K562 (cell line): ENCODE data around the gene GABRR1. TPM values are rescaled to one million over a fixed set of nuclear protein-coding genes. Genes with fewer than 3 reads are reported as not detected.

ENCODE experiments used
- ATAC-seq: fragments of 200-7000 bp; cut with Tn5 transposase; 3 replicates; pipeline ENCODE4 v1.9.1; 2020; ENCODE audit warnings: moderate library complexity
- BruUV-seq: library from RNA; stranded (reverse); fragments of 400-500 nt; replicated peaks from 2 replicates; lab custom pipeline; 2021; lab: Mats Ljungman, UMichigan
- CTCF ChIA-PET: fragments of 300-600 bp; formaldehyde crosslinking; extraction: SDS; loops from one replicate; lab custom pipeline; 2021; ENCODE audit warnings: low intra/inter-chr PET ratio; lab: Yijun Ruan, JAX
- POLR2A ChIA-PET: fragments of 300-600, 350-650 bp; sonication (Branson Sonifier 250); formaldehyde crosslinking; extraction: SDS; loops from one replicate; lab custom pipeline; 2021; ENCODE audit warnings: antibody characterized with exemption, inconsistent platforms; lab: Yijun Ruan, JAX
- DNase-seq, 4 experiments: peaks; one replicate each; pipeline versions ENCODE4 v3.0.0 to v3.0.0-alpha.2; 2011 to 2018; ENCODE audit warnings: low spot score in 3 of 4, mixed read lengths in 3 of 4; ENCODE audit errors: extremely low read depth in 1 of 4
- FAIRE-seq: peaks from 2 replicates; lab custom pipeline; 2011; peaks lifted over from hg19 to GRCh38; lab: Jason Lieb, UNC
- H2AFZ ChIP-seq: 2 replicates; pipeline ENCODE4 v1.6.0; 2011; ENCODE audit warnings: low read depth, low read length, control low read depth, inconsistent platforms
- H3K27ac ChIP-seq: fragments of 200-600 bp; 3 replicates; pipeline ENCODE4 v1.8.0; 2011; ENCODE audit warnings: low read depth, mild to moderate bottlenecking, control low read depth, inconsistent platforms, low read length, moderate library complexity, mixed read lengths; ENCODE audit errors: extremely low read depth
- H3K27me3 ChIP-seq, 2 experiments: fragments of 300-600 bp in 1 of 2; 2 replicates in 1 of 2; 3 replicates in 1 of 2; pipeline versions ENCODE4 v1.6.0 to v1.8.0; 2011; ENCODE audit warnings: inconsistent platforms in 2 of 2, low read length in 2 of 2, mild to moderate bottlenecking in 1 of 2, mixed read lengths in 1 of 2, moderate library complexity in 1 of 2; ENCODE audit not compliant: control insufficient read depth in 2 of 2, insufficient read depth in 2 of 2
- H3K36me3 ChIP-seq: fragments of 300-600 bp; 3 replicates; pipeline ENCODE4 v1.8.0; 2011; ENCODE audit warnings: mild to moderate bottlenecking, low read length, inconsistent platforms; ENCODE audit not compliant: control insufficient read depth, insufficient read depth
- H3K4me1 ChIP-seq, 2 experiments: fragments of 200-600 bp in 1 of 2; replicated peaks in 1 of 2; 2 replicates in 1 of 2; 3 replicates in 1 of 2; pipeline versions ENCODE4 v1.5.1 to v1.8.0; 2011; ENCODE audit warnings: inconsistent platforms in 2 of 2, low read length in 2 of 2, mild to moderate bottlenecking in 1 of 2, mixed read lengths in 1 of 2, moderate library complexity in 1 of 2; ENCODE audit not compliant: control insufficient read depth in 2 of 2, insufficient read depth in 2 of 2
- H3K4me2 ChIP-seq: 2 replicates; pipeline ENCODE4 v1.6.1; 2011; ENCODE audit warnings: low read length, control low read depth, inconsistent platforms, mixed read lengths; ENCODE audit not compliant: insufficient read depth
- H3K4me3 ChIP-seq: fragments of 200-600 bp; sonication (generic), shearing (Covaris generic); 2 replicates; pipeline ENCODE4 v1.5.1; 2016; ENCODE audit warnings: control low read depth, inconsistent platforms
- H3K79me2 ChIP-seq: fragments of 200-600 bp; 3 replicates; pipeline ENCODE4 v1.8.0; 2011; ENCODE audit warnings: low read length, inconsistent platforms; ENCODE audit not compliant: control insufficient read depth, insufficient read depth
- H3K9ac ChIP-seq, 2 experiments: 2 replicates each; pipeline versions ENCODE4 v1.6.0 to v1.6.1; 2011; ENCODE audit warnings: low read depth in 2 of 2, low read length in 2 of 2, control low read depth in 1 of 2, inconsistent platforms in 1 of 2, mild to moderate bottlenecking in 1 of 2, mixed read lengths in 1 of 2; ENCODE audit not compliant: insufficient read depth in 1 of 2
- H3K9me1 ChIP-seq: one replicate; pipeline ENCODE4 v1.6.0; 2011; ENCODE audit warnings: inconsistent platforms, mild to moderate bottlenecking, low read length, moderate library complexity; ENCODE audit not compliant: control insufficient read depth, insufficient read depth
- H3K9me3 ChIP-seq: replicated peaks from 2 replicates; pipeline ENCODE4 v1.5.1; 2011; ENCODE audit warnings: low read depth, low read length, inconsistent platforms; ENCODE audit not compliant: control insufficient read depth, insufficient read depth
- H4K20me1 ChIP-seq: replicated peaks from 2 replicates; pipeline ENCODE4 v1.6.1; 2011; ENCODE audit warnings: low read length, inconsistent platforms, mixed read lengths; ENCODE audit not compliant: control insufficient read depth, insufficient read depth
- CREB3L1 ChIP-seq: fragments of 450-650 bp; IDR thresholded peaks from 2 replicates; pipeline ENCODE4 v1.6.1; 2014; ENCODE audit warnings: low read depth, mild to moderate bottlenecking, moderate library complexity, borderline replicate concordance
- DEAF1 ChIP-seq: fragments of 450-650 bp; formaldehyde crosslinking; IDR thresholded peaks from 2 replicates; pipeline ENCODE4 v1.4.0; 2020; ENCODE audit warnings: mild to moderate bottlenecking, moderate library complexity
- MAFF ChIP-seq: IDR thresholded peaks from 2 replicates; pipeline ENCODE4 v1.6.1; 2012; ENCODE audit warnings: low read length, improper control_type of control experiment
- RB1 ChIP-seq: fragments of 450-650 bp; IDR thresholded peaks from 2 replicates; pipeline ENCODE4 v1.6.1; 2017; ENCODE audit warnings: low read depth, mild to moderate bottlenecking
- RBM39 ChIP-seq: fragments of 200-400 bp; formaldehyde crosslinking; optimal IDR thresholded peaks from 2 replicates; pipeline ENCODE3; 2018; ENCODE audit warnings: low read depth, low read length
- THAP12 ChIP-seq: fragments of 250-450 bp; sonication (Bioruptor Pico); IDR thresholded peaks from 2 replicates; pipeline ENCODE4 v1.9.0; 2021; ENCODE audit warnings: mild to moderate bottlenecking, inconsistent platforms
- TSHZ1 ChIP-seq: fragments of 250-450 bp; sonication (Bioruptor Pico); IDR thresholded peaks from 2 replicates; pipeline ENCODE4 v1.4.0; 2020; ENCODE audit warnings: mild to moderate bottlenecking, moderate library complexity
- ZBTB7A ChIP-seq: IDR thresholded peaks from 2 replicates; pipeline ENCODE4 v1.6.1; 2011; ENCODE audit warnings: low read depth, mild to moderate bottlenecking, low read length, moderate library complexity, borderline replicate concordance; ENCODE audit not compliant: control insufficient read depth
- ZNF23 ChIP-seq: fragments of 250-450 bp; sonication (Bioruptor Pico); IDR thresholded peaks from 2 replicates; pipeline ENCODE4 v1.4.0; 2020; ENCODE audit warnings: mild to moderate bottlenecking
- ZSCAN29 ChIP-seq: fragments of 450-650 bp; IDR thresholded peaks from 2 replicates; pipeline ENCODE4 v1.6.1; 2017
- WGBS: fragments of 100-300 bp; shearing (Covaris generic); methylation state at CpG from one replicate; pipeline ENCODE4 v1.1.6; 2016; ENCODE audit warnings: low coverage, mixed read lengths; ENCODE audit not compliant: insufficient coverage; ENCODE audit errors: missing lambda C conversion rate; 5-methylcytosine and 5-hydroxymethylcytosine counted together
- in situ Hi-C: fragments of 300-500 bp; cut with MboI; formaldehyde crosslinking; loops from 4 replicates; pipeline ENCODE4 v1.15.0; 2018; ENCODE audit warnings: inconsistent platforms, mixed read lengths
- intact Hi-C: fragments of 100-400 bp; cut with micrococcal nuclease; formaldehyde crosslinking; loops from 2 replicates; pipeline ENCODE4 v1.14.2; 2022
- polyA plus RNA-seq, 8 experiments: library from polyadenylated mRNA; depleted of rRNA in 4 of 8; stranded (reverse) in 5 of 8; unstranded in 3 of 8; fragments of >200 nt; fragmentation: Nextera tagmentation in 2 of 8; fragmentation: Illumina TruSeq in 1 of 8; extraction: Ambion mirVana in 2 of 8; extraction: Trizol in 1 of 8; gene quantifications; 2 replicates each; pipeline versions ENCODE4 v1.2.1 to v1.2.3, GENCODE V29; 2011 to 2014; ENCODE audit warnings: inconsistent platforms in 1 of 8, missing spikeins in 1 of 8
- total RNA-seq, 7 experiments: library from RNA; depleted of rRNA in 6 of 7; stranded (reverse); fragments of >200 nt in 6 of 7; fragmentation: Illumina TruSeq in 2 of 7; extraction: Trizol in 2 of 7; gene quantifications; 2 replicates each; pipeline versions ENCODE4 v1.2.1 to v1.2.3, GENCODE V29; 2011 to 2021; ENCODE audit warnings: low replicate concordance in 1 of 7
- TF ChIP-seq, protein P1 (sequence below): sonication (generic); formaldehyde crosslinking; IDR thresholded peaks from 2 replicates; pipeline ENCODE4 v1.8.1; 2023; ENCODE audit warnings: mild to moderate bottlenecking, missing genetic modification reagents

The GABRR1 gene
- total and polyA plus RNA-seq, 9 of the 15 experiments (the other 6 are each of a cell fraction or from before 2014, with no cell fraction given), result not detected

DNA sequence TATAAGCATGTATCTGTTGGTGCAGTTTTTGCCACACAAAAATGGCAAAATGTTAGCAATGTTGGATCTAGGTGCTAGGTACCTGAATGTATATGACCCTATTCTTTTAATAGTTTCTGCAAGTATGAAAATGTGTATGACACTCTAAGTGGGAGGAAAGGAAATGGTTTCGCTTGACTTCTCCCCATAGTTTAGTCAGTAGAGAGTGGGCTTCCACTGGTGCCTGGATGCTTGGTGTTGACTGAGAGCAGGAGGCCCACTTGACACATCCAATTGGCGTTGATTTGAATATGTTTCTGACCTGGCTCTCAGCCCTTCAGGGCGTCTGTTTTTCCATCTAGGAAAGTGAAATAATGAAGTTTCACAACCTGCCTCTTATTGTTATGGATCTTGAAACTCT, 41.8 kb upstream of the GABRR1 start:
- WGBS, result 19% methylated on average over 3 of the region's 3 CpGs
- BruUV-seq, result no TSS peak
- no peak overlapping the region for H3K9ac ChIP-seq
- ATAC-seq (no peak), DNase-seq (no peak), FAIRE-seq (no peak)
- H4K20me1 ChIP-seq, result no peaks in the 10 kb centered on the region
- no peaks in the 10 kb centered on the region for H3K79me2 ChIP-seq
- in situ Hi-C loops (no loop called here), intact Hi-C loops (no loop called here)
- ChIA-PET CTCF (no interaction called here), POLR2A (no interaction called here)
- no peaks in the 10 kb centered on the region for H3K36me3 ChIP-seq
- no peak overlapping the region for H3K4me3 ChIP-seq
- no peak overlapping the region for H2AFZ ChIP-seq
- H3K27ac ChIP-seq, result no peak overlapping the region
- peaks cover 6 to 14% of the 10 kb centered on the region in 2 experiments; a peak in 4 of 5 replicates for H3K4me1 ChIP-seq
- H3K27me3 ChIP-seq, result 0 out of 5 replicates have a peak, but pooled peaks cover 2 to 4% of the 10 kb centered on the region in 2 experiments
- H3K4me2 ChIP-seq, result no peak overlapping the region
- H3K9me3 ChIP-seq, result no peaks in the 10 kb centered on the region
- H3K9me1 ChIP-seq, result no peaks in the 10 kb centered on the region
- no peak for TF ChIP-seq RB1
- TF ChIP-seq DEAF1 (CRISPR knock-in tag), result no peak
- no peak for TF ChIP-seq ZNF23 (CRISPR knock-in tag)
- TF ChIP-seq CREB3L1, result no peak
- TF ChIP-seq, protein P1, sequence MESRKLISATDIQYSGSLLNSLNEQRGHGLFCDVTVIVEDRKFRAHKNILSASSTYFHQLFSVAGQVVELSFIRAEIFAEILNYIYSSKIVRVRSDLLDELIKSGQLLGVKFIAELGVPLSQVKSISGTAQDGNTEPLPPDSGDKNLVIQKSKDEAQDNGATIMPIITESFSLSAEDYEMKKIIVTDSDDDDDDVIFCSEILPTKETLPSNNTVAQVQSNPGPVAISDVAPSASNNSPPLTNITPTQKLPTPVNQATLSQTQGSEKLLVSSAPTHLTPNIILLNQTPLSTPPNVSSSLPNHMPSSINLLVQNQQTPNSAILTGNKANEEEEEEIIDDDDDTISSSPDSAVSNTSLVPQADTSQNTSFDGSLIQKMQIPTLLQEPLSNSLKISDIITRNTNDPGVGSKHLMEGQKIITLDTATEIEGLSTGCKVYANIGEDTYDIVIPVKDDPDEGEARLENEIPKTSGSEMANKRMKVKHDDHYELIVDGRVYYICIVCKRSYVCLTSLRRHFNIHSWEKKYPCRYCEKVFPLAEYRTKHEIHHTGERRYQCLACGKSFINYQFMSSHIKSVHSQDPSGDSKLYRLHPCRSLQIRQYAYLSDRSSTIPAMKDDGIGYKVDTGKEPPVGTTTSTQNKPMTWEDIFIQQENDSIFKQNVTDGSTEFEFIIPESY (CRISPR knock-in tag), result no peak
- TF ChIP-seq MAFF, result no peak
- TF ChIP-seq THAP12 (CRISPR knock-in tag), result no peak
- TF ChIP-seq RBM39, result no peak
- no peak for TF ChIP-seq ZBTB7A
- TF ChIP-seq ZSCAN29, result no peak
- TF ChIP-seq TSHZ1, result no peak
